ENCODE data around the gene ARSH. TPM values are rescaled to one million over a fixed set of nuclear protein-coding genes. Genes with fewer than 3 reads are reported as not detected.
A peak's percentile ranks its signal among the peaks of the same experiment; 100 is the strongest.
"Not testable (repeated sequence)": the region's sequence is repeated elsewhere in the genome, so short reads cannot be mapped to it uniquely, and the experiment has no call there.

ARSH gene
- total and polyA plus RNA-seq, 4 donors: not detected

DNA sequence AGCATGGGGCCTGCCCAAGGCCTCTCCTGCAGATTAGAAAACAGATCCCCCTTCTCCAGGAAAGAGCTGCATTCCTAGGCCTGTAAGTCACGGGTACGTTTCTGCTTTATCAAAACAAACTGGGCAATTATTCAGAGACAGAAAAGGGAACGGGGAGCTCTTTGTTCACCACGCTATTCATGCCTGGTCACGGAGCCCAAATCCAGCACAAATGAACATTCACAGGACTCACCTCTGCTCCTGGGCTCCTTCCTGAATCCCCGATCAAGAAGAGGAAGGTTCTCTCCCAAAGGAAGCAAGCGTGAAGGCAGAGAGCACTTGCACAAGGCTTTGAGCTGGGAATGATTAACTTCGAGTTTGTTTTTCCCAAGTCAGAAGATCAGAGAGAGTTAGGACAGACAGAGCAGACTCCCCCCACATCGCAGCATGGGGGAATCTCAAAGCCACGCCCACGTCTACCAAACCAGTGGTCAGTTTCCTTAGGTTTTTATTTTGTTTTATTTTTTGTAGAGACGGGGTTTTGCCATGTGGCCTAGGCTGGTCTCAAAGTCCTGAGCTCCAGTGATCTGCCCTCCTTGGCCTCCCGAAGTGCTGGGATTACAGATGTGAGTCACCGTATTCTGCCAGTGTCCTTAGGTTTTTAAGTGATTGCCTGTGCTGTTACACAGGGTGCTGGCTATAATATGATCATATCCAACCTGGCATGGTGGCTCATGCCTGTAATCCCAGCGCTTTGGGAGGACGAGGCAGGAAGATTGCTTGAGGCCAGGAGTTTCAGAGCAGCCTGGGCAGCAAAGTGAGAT is 42.2 kb upstream of the ARSH start:
- peak overlapping the region; percentile 47 to 88 (median 81) for H3K4me3 ChIP-seq (ENCODE audit: low read depth in 1 of 3, low read length in 3 of 3)
- H3K4me1 ChIP-seq (ENCODE audit: control insufficient read depth in 4 of 4, insufficient read depth in 4 of 4, low read length in 3 of 4): peaks cover 0 to 24% (median 20%) of the 10 kb centered on the region in 4 donors
- 26% methylated on average over 14 of the region's 16 CpGs for WGBS
- not testable (repeated sequence) for H3K9me3 ChIP-seq (ENCODE audit: control insufficient read depth in 4 of 4, low read length in 3 of 4); H3K27me3 ChIP-seq (ENCODE audit: control insufficient read depth in 4 of 4, insufficient read depth in 4 of 4, low read length in 3 of 4); H3K36me3 ChIP-seq (ENCODE audit: control insufficient read depth in 4 of 4, insufficient read depth in 3 of 4, low read depth in 1 of 4, low read length in 3 of 4)
- peak overlapping the region; percentile 73 to 89 for H3K27ac ChIP-seq (ENCODE audit: low read depth in 1 of 2, low read length in 2 of 2)
- DNase-seq (ENCODE audit: low spot score): peak; percentile 34
- peak overlapping the region; percentile 60 to 76 for H3K9ac ChIP-seq (ENCODE audit: low read depth in 1 of 2, low read length in 2 of 2)
- peak; percentile 22 for TF ChIP-seq TAF1 (conservative IDR thresholded peaks at IDR 0.05)
- TF ChIP-seq, protein P1, sequence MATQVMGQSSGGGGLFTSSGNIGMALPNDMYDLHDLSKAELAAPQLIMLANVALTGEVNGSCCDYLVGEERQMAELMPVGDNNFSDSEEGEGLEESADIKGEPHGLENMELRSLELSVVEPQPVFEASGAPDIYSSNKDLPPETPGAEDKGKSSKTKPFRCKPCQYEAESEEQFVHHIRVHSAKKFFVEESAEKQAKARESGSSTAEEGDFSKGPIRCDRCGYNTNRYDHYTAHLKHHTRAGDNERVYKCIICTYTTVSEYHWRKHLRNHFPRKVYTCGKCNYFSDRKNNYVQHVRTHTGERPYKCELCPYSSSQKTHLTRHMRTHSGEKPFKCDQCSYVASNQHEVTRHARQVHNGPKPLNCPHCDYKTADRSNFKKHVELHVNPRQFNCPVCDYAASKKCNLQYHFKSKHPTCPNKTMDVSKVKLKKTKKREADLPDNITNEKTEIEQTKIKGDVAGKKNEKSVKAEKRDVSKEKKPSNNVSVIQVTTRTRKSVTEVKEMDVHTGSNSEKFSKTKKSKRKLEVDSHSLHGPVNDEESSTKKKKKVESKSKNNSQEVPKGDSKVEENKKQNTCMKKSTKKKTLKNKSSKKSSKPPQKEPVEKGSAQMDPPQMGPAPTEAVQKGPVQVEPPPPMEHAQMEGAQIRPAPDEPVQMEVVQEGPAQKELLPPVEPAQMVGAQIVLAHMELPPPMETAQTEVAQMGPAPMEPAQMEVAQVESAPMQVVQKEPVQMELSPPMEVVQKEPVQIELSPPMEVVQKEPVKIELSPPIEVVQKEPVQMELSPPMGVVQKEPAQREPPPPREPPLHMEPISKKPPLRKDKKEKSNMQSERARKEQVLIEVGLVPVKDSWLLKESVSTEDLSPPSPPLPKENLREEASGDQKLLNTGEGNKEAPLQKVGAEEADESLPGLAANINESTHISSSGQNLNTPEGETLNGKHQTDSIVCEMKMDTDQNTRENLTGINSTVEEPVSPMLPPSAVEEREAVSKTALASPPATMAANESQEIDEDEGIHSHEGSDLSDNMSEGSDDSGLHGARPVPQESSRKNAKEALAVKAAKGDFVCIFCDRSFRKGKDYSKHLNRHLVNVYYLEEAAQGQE (IDR thresholded peaks at IDR 0.05): peak; percentile 41
- TF ChIP-seq HNF4A (conservative IDR thresholded peaks at IDR 0.05): peak in 1 of 2 donors; percentile 29

DNA sequence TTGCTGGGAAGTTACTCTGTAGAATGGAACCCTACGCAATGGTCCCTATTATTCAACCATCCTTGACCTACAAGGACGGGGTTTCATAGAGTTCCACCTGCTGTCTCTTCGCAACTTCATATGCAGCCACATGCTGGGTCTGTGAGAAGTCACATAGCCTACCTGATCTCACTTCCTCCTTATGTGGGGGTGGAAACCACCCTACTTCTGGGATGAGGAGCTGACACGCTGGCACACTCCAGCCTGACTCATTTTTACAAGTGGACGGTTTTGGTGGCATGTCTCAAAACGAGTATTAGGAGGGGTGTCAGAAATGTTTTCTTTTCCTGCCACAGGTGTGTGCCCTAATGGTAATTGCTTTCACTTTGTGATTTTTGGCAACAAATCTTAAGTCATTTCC is 40.4 kb upstream of the ARSH start:
- Histone ChIP-seq H3K9ac (ENCODE audit: low read depth in 1 of 2, low read length in 2 of 2) (no peak overlapping the region), H3K27me3 (ENCODE audit: control insufficient read depth in 4 of 4, insufficient read depth in 4 of 4, low read length in 3 of 4) (no peaks in the 10 kb centered on the region), H3K9me3 (ENCODE audit: control insufficient read depth in 4 of 4, low read length in 3 of 4) (no peaks in the 10 kb centered on the region), H3K36me3 (ENCODE audit: control insufficient read depth in 4 of 4, insufficient read depth in 3 of 4, low read depth in 1 of 4, low read length in 3 of 4) (peaks cover 0 to under 1% (median 0%) of the 10 kb centered on the region in 4 donors), H3K4me1 (ENCODE audit: control insufficient read depth in 4 of 4, insufficient read depth in 4 of 4, low read length in 3 of 4) (peaks cover 0 to 24% (median 20%) of the 10 kb centered on the region in 4 donors), H3K4me3 (ENCODE audit: low read depth in 1 of 3, low read length in 3 of 3) (no peak overlapping the region), H3K27ac (ENCODE audit: low read depth in 1 of 2, low read length in 2 of 2) (no peak overlapping the region)
- no peak for DNase-seq (ENCODE audit: low spot score)
- no peak for TF ChIP-seq YY1 (IDR thresholded peaks at IDR 0.05)
- WGBS: 91% methylated on average over 6 of the region's 6 CpGs

DNA sequence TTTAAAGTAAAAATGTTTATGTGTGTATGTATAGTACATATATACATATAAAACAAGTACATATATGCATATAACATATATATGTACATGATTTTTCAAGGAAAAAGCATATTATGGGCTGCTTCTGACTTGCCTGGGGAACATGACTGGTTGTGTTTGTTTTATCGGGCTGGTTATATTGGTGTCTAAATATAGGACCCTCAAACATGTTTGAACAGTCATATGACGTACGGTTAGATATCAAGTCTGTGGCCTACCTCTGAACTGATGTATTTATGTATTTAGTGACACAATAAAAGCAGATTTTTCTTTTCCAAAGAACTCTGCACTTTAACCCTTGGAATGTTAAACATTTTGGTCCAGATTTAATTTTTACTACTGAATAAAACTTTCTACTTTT is 39.3 kb upstream of the ARSH start:
- TF ChIP-seq HNF4A (conservative IDR thresholded peaks at IDR 0.05): peak; percentile 21 to 25
- TF ChIP-seq SP1 (IDR thresholded peaks at IDR 0.05): no peak
- TF ChIP-seq, protein P2, sequence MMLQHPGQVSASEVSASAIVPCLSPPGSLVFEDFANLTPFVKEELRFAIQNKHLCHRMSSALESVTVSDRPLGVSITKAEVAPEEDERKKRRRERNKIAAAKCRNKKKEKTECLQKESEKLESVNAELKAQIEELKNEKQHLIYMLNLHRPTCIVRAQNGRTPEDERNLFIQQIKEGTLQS (IDR thresholded peaks at IDR 0.05): no peak
- no peak for TF ChIP-seq FOXA1 (IDR thresholded peaks at IDR 0.05)
- Histone ChIP-seq H3K4me1 (ENCODE audit: control insufficient read depth in 4 of 4, insufficient read depth in 4 of 4, low read length in 3 of 4) (peaks cover 0 to 22% (median 19%) of the 10 kb centered on the region in 4 donors), H3K9ac (ENCODE audit: low read depth in 1 of 2, low read length in 2 of 2) (no peak overlapping the region), H3K9me3 (ENCODE audit: control insufficient read depth in 4 of 4, low read length in 3 of 4) (no peaks in the 10 kb centered on the region), H3K36me3 (ENCODE audit: control insufficient read depth in 4 of 4, insufficient read depth in 3 of 4, low read depth in 1 of 4, low read length in 3 of 4) (no peaks in the 10 kb centered on the region), H3K27ac (ENCODE audit: low read depth in 1 of 2, low read length in 2 of 2) (no peak overlapping the region), H3K4me3 (ENCODE audit: low read depth in 1 of 3, low read length in 3 of 3) (no peak overlapping the region), H3K27me3 (ENCODE audit: control insufficient read depth in 4 of 4, insufficient read depth in 4 of 4, low read length in 3 of 4) (no peaks in the 10 kb centered on the region)
- WGBS: 26% methylated on average over 3 of the region's 3 CpGs
- no peak for DNase-seq (ENCODE audit: low spot score)

DNA sequence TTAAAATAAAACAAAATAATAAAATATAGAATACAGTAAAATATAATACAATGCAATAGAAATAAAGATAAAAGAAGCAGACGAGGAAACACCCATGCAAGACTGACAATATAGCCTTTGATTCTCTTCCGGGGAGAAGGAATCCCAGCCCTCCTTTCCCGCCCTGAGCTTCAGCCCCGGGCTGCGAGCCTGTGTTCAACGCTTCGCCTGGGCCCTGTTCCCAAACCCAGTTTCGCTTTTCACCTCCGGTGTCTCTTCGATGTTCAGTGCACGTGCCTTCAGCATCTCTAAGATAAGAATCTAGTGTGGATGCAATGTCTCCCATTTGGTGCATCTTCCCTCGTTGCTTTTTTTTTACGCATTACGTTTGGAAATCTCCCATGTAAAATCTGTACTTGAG is 38.8 kb upstream of the ARSH start:
- Histone ChIP-seq H3K9ac (ENCODE audit: low read depth in 1 of 2, low read length in 2 of 2) (no peak overlapping the region), H3K4me3 (ENCODE audit: low read depth in 1 of 3, low read length in 3 of 3) (no peak overlapping the region), H3K36me3 (ENCODE audit: control insufficient read depth in 4 of 4, insufficient read depth in 3 of 4, low read depth in 1 of 4, low read length in 3 of 4) (no peaks in the 10 kb centered on the region), H3K27ac (ENCODE audit: low read depth in 1 of 2, low read length in 2 of 2) (no peak overlapping the region), H3K4me1 (ENCODE audit: control insufficient read depth in 4 of 4, insufficient read depth in 4 of 4, low read length in 3 of 4) (peaks cover 0 to 17% (median 14%) of the 10 kb centered on the region in 4 donors), H3K27me3 (ENCODE audit: control insufficient read depth in 4 of 4, insufficient read depth in 4 of 4, low read length in 3 of 4) (no peaks in the 10 kb centered on the region), H3K9me3 (ENCODE audit: control insufficient read depth in 4 of 4, low read length in 3 of 4) (no peaks in the 10 kb centered on the region)
- WGBS: 91% methylated on average over 14 of the region's 14 CpGs
- no peak for DNase-seq (ENCODE audit: low spot score)
- TF ChIP-seq EGR1 (IDR thresholded peaks at IDR 0.05; ENCODE audit: low read depth in 2 of 2) (no peak), JUND (IDR thresholded peaks at IDR 0.05) (no peak), YY1 (IDR thresholded peaks at IDR 0.05) (no peak), HNF4A (conservative IDR thresholded peaks at IDR 0.05) (no peak), RXRA (IDR thresholded peaks at IDR 0.05) (no peak), NR2F2 (IDR thresholded peaks at IDR 0.05) (no peak), GABPA (IDR thresholded peaks at IDR 0.05 in 1 of 2, conservative IDR thresholded peaks at IDR 0.05 in 1 of 2) (no peak), RAD21 (IDR thresholded peaks at IDR 0.05) (no peak), SP1 (IDR thresholded peaks at IDR 0.05) (no peak), FOXA2 (IDR thresholded peaks at IDR 0.05) (no peak), FOXA1 (IDR thresholded peaks at IDR 0.05) (no peak)
- TF ChIP-seq, protein P3, sequence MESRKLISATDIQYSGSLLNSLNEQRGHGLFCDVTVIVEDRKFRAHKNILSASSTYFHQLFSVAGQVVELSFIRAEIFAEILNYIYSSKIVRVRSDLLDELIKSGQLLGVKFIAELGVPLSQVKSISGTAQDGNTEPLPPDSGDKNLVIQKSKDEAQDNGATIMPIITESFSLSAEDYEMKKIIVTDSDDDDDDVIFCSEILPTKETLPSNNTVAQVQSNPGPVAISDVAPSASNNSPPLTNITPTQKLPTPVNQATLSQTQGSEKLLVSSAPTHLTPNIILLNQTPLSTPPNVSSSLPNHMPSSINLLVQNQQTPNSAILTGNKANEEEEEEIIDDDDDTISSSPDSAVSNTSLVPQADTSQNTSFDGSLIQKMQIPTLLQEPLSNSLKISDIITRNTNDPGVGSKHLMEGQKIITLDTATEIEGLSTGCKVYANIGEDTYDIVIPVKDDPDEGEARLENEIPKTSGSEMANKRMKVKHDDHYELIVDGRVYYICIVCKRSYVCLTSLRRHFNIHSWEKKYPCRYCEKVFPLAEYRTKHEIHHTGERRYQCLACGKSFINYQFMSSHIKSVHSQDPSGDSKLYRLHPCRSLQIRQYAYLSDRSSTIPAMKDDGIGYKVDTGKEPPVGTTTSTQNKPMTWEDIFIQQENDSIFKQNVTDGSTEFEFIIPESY (IDR thresholded peaks at IDR 0.05): no peak

All from liver (tissue), 9 donors.